Measurements from ENCODE around the gene CACNA1E.

CACNA1E gene

DNA sequence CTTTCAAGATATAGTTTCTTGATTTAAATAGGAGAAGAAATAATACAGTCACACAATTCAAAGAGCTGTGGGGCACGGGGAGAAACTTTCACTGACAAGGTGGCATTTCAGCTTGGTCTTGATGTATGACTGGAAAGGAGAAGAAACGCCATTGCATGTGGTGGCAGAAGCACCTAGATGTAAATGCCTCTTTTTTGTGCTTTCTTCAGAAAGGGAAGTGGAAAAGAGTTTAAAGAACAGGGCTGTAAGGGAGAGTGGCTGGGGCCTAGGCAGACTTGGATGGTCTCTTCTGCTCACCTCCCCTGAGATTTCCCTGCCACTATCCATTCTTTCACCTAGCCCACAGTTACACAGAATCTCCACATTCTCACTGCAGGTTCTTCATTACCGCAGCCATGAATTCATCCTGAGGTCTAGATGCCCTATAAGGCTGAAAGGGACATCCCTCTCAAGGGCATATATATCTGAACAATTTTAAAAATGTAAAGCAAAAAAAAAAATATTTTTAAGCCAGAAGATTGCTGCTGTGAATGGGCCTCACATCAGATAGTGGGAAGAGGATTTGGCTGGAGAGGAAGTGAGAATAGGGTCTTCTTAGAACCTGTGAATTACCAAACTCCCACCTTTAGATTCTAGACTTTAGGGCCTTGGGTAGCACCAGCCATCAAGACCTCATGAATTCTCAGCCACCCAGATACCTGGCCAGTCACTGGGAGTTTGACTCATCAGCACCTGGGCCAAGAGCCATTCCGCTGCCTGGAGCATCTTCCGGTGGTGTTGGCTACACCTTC, 23.4 kb downstream of the CACNA1E start:
- no peak overlapping the region for H3K27ac ChIP-seq
- TF ChIP-seq CTCF (conservative IDR thresholded peaks at IDR 0.05; ENCODE audit: low read depth), result no peak
- DNase-seq (ENCODE audit: low spot score), result no peak
- ChIA-PET POLR2A (ENCODE audit: low non-redundant PET) (no interaction called here), CTCF (interaction anchor here (0.6 kb wide), 1 partner anchor 34 kb away, joined by 4 read pairs; no protein-coding TSS in a partner anchor)

- TF ChIP-seq CTCF (conservative IDR thresholded peaks at IDR 0.05; ENCODE audit: low read depth), result no peak
- ChIA-PET CTCF (interaction anchor here (0.6 kb wide), 1 partner anchor 431 kb away, joined by 6 read pairs; no protein-coding TSS in a partner anchor), POLR2A (ENCODE audit: low non-redundant PET) (no interaction called here)
- no peak for DNase-seq (ENCODE audit: low spot score)
- no peak overlapping the region for H3K27ac ChIP-seq
These were observed 25.3 kb downstream of the CACNA1E start for GRCh38 chr1:181508486-181509165.

DNA sequence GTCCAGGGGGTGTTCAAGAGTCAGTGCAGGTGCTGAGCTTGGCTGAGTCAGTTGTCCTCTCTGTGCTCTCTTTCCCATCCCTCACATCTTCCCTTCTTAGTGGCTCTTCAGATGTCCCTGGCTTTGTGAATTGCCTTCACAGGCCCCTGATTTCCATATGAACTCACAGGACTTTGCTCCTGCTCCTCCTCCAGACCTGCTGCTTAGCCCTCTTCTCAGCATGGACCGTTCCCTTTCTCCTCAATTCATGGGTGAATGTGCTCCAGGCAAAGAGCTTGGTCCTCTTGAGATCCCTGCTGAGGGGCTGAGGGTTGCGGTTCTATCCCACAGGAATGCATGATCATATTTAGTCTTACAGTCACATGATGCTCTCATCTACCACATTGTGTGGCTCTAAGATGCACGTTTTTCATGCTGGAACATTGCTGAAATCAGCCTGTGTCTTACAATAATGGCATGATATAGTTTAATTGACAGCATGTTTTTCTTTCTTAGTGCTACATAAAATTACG, 30.5 kb downstream of the CACNA1E start:
- no peak overlapping the region for H3K27ac ChIP-seq
- CTCF ChIA-PET, result no interaction called here
- no peak for DNase-seq (ENCODE audit: low spot score)
- no peak for TF ChIP-seq CTCF (conservative IDR thresholded peaks at IDR 0.05; ENCODE audit: low read depth)
- POLR2A ChIA-PET (ENCODE audit: low non-redundant PET), result no interaction called here

GRCh38 chr1:181514298-181515290, 31.3 kb downstream of the CACNA1E start:
- no peak for TF ChIP-seq CTCF (conservative IDR thresholded peaks at IDR 0.05; ENCODE audit: low read depth)
- no peak overlapping the region for H3K27ac ChIP-seq
- ChIA-PET POLR2A (ENCODE audit: low non-redundant PET) (no interaction called here), CTCF (no interaction called here)
- DNase-seq (ENCODE audit: low spot score), result no peak

GRCh38 chr1:181516706-181517105, 33.4 kb downstream of the CACNA1E start:
- CTCF ChIA-PET, result interaction anchor here (1.0 kb wide), 1 partner anchor 13 kb away, joined by 4 read pairs; no protein-coding TSS in a partner anchor
- no peak for TF ChIP-seq CTCF (conservative IDR thresholded peaks at IDR 0.05; ENCODE audit: low read depth)

More at GRCh38 chr1:181516706-181517105, 33.4 kb downstream of the CACNA1E start:
- POLR2A ChIA-PET (ENCODE audit: low non-redundant PET), result no interaction called here
- no peak for DNase-seq (ENCODE audit: low spot score)
- H3K27ac ChIP-seq, result no peak overlapping the region
